Neural cell (in vitro differentiated cells): ENCODE results near the gene MAP1LC3B2.

Experiments
- CTCF ChIP-seq: fragments of 450-650 bp; IDR thresholded peaks from 2 replicates; pipeline ENCODE4 v1.5.1; 2014; ENCODE audit warnings: antibody characterized with exemption, mild to moderate bottlenecking, moderate library complexity; ENCODE audit not compliant: poor library complexity, severe bottlenecking
- EP300 ChIP-seq: fragments of 450-650 bp; conservative IDR thresholded peaks from 2 replicates; pipeline ENCODE4 v1.6.1; 2014; ENCODE audit warnings: antibody characterized with exemption, mild to moderate bottlenecking, moderate library complexity; ENCODE audit not compliant: poor library complexity, severe bottlenecking
- EZH2 ChIP-seq: fragments of 200-600, 300-800 bp; shearing (Covaris generic), sonication (generic); IDR thresholded peaks from 2 replicates; pipeline ENCODE4 v1.6.1; 2014; ENCODE audit warnings: antibody characterized with exemption, low read length, borderline replicate concordance, mild to moderate bottlenecking; ENCODE audit not compliant: insufficient read depth, poor library complexity, severe bottlenecking
- MXI1 ChIP-seq: fragments of 450-650 bp; conservative IDR thresholded peaks from 2 replicates; pipeline ENCODE4 v1.6.1; 2014; ENCODE audit warnings: antibody characterized with exemption, mild to moderate bottlenecking; ENCODE audit not compliant: poor library complexity, severe bottlenecking
- RAD21 ChIP-seq: fragments of 450-650 bp; conservative IDR thresholded peaks from 2 replicates; pipeline ENCODE4 v1.6.1; 2014; ENCODE audit warnings: antibody characterized with exemption, mild to moderate bottlenecking, moderate library complexity

- TF ChIP-seq EZH2 (no peak), CTCF (no peak), EP300 (no peak), MXI1 (no peak), RAD21 (no peak)
These were observed 20.4 kb upstream of the MAP1LC3B2 start for GRCh38 chr12:116538682-116539305.
